ENCODE results near the gene ATP6V1E1.

GRCh38 chr22:17631076-17631565 lies 2.6 kb upstream of the ATP6V1E1 start:
- TF ChIP-seq CTCF (IDR thresholded peaks at IDR 0.05): no peak
- no peak for TF ChIP-seq POLR2A (IDR thresholded peaks at IDR 0.05; ENCODE audit: low read depth)
- no peak for TF ChIP-seq POLR2AphosphoS5 (IDR thresholded peaks at IDR 0.05)

Measured in esophagus muscularis mucosa (tissue), 3 donors.